Common myeloid progenitor, CD34-positive (primary cell): ENCODE results near the gene DNMT3B. TPM values are rescaled to one million over a fixed set of nuclear protein-coding genes. Genes with fewer than 3 reads are reported as not detected.
"Not testable (repeated sequence)": the region's sequence is repeated elsewhere in the genome, so short reads cannot be mapped to it uniquely, and the experiment has no call there.

Experiments used
- CTCF ChIA-PET: fragments of 350-600 bp; sonication (Branson Sonifier 250); formaldehyde crosslinking; loops from one replicate; lab custom pipeline; 2021; ENCODE audit warnings: antibody characterized with exemption; lab: Charles Lee
- POLR2A ChIA-PET: fragments of 350-600 bp; sonication (Branson Sonifier 250); formaldehyde crosslinking; loops from one replicate; lab custom pipeline; 2021; ENCODE audit warnings: antibody characterized with exemption; lab: Charles Lee
- DNase-seq, 3 donors: peaks; one replicate each; pipeline versions ENCODE4 v3.0.0 to v3.0.0-alpha.2; 2013
- H3K27ac ChIP-seq, 2 experiments: 1 replicate in 1 of 2; 2 replicates in 1 of 2; pipeline ENCODE4 v1.7.0; 2013; ENCODE audit warnings: inconsistent platforms in 2 of 2, low read length in 2 of 2, mild to moderate bottlenecking in 2 of 2, low read depth in 1 of 2, moderate library complexity in 1 of 2; ENCODE audit not compliant: severe bottlenecking in 2 of 2, insufficient read depth in 1 of 2, poor library complexity in 1 of 2
- H3K27me3 ChIP-seq, 5 experiments: replicated peaks in 2 of 5; 1 replicate in 3 of 5; 2 replicates in 2 of 5; pipeline versions ENCODE4 v1.6.1 to v1.7.0; 2013; ENCODE audit warnings: low read length in 4 of 5, mild to moderate bottlenecking in 2 of 5, moderate library complexity in 2 of 5, inconsistent platforms in 1 of 5; ENCODE audit not compliant: insufficient read depth in 5 of 5, control insufficient read depth in 4 of 5
- H3K36me3 ChIP-seq, 4 experiments: 1 replicate in 2 of 4; 2 replicates in 2 of 4; pipeline versions ENCODE4 v1.6.1 to v1.7.0; 2013; ENCODE audit warnings: low read length in 3 of 4, control low read depth in 1 of 4, mild to moderate bottlenecking in 1 of 4; ENCODE audit not compliant: control insufficient read depth in 4 of 4, insufficient read depth in 4 of 4
- H3K4me1 ChIP-seq, 4 experiments: 1 replicate in 3 of 4; 2 replicates in 1 of 4; pipeline versions ENCODE4 v1.6.1 to v1.7.1; 2013; ENCODE audit warnings: low read length in 3 of 4, mild to moderate bottlenecking in 3 of 4, control low read depth in 1 of 4, inconsistent platforms in 1 of 4, moderate library complexity in 1 of 4; ENCODE audit not compliant: control insufficient read depth in 4 of 4, insufficient read depth in 4 of 4; ENCODE audit errors: control extremely low read depth in 1 of 4
- H3K4me3 ChIP-seq, 7 experiments: 1 replicate in 4 of 7; 2 replicates in 3 of 7; pipeline versions ENCODE4 v1.5.1 to v1.7.0; 2013; ENCODE audit warnings: mild to moderate bottlenecking in 7 of 7, low read length in 6 of 7, moderate library complexity in 6 of 7, inconsistent platforms in 2 of 7, low read depth in 2 of 7, control low read depth in 1 of 7; ENCODE audit not compliant: insufficient read depth in 4 of 7, control insufficient read depth in 1 of 7; ENCODE audit errors: extremely low read depth in 1 of 7
- H3K9me3 ChIP-seq, 5 experiments: 1 replicate in 4 of 5; 2 replicates in 1 of 5; pipeline versions ENCODE4 v1.6.1 to v1.7.1; 2013; ENCODE audit warnings: low read length in 4 of 5, mild to moderate bottlenecking in 2 of 5, inconsistent platforms in 1 of 5, low read depth in 1 of 5, moderate library complexity in 1 of 5; ENCODE audit not compliant: control insufficient read depth in 4 of 5, insufficient read depth in 2 of 5; ENCODE audit errors: control extremely low read depth in 1 of 5
- WGBS: methylation state at CpG from one replicate; pipeline ENCODE4 v1.1.5; 2013; ENCODE audit not compliant: insufficient coverage; 5-methylcytosine and 5-hydroxymethylcytosine counted together
- polyA plus RNA-seq: library from polyadenylated mRNA; unstranded; fragments of 120-200 nt; gene quantifications from one replicate; pipeline ENCODE4 v1.2.1, GENCODE V29; 2013

The DNMT3B gene
- polyA plus RNA-seq: 24.8 TPM

- H3K4me3 ChIP-seq: peak within 1 kb of the TSS; percentile 69 to 99 (median 90)
- peak; percentile 65 to 82 (median 78) for DNase-seq
- H3K27me3 ChIP-seq: no peaks in the 10 kb centered on the region
- no peaks in the 10 kb centered on the region for H3K9me3 ChIP-seq
- ChIA-PET CTCF (interaction anchor here (0.8 to 4.1 kb wide), 6 partner anchors 11 to 88 kb away, joined by 3 to 54 read pairs (median 10); partner anchors contain the start of genes C20orf203 and COMMD7), POLR2A (interaction anchor here (0.7 to 2.4 kb wide), 5 partner anchors 19 to 90 kb away, joined by 3 to 11 read pairs (median 5); partner anchors contain the start of genes C20orf203 and COMMD7)
- H3K4me1 ChIP-seq: peaks cover 12 to 37% (median 32%) of the 10 kb centered on the region in 4 experiments
- WGBS: 2% methylated on average over 58 of the region's 92 CpGs
- peaks cover 0 to 19% (median 0%) of the 10 kb centered on the region in 4 experiments for H3K36me3 ChIP-seq
- H3K27ac ChIP-seq: peak within 1 kb of the TSS in 1 of 2 experiments; percentile 76
Observed at GRCh38 chr20:32761831-32762753, at the start of gene DNMT3B. Gene DNMT3B, plus strand, starts transcription at chr20:32762385. Its CDS starts 17,939 bp downstream, at chr20:32780324.

DNA sequence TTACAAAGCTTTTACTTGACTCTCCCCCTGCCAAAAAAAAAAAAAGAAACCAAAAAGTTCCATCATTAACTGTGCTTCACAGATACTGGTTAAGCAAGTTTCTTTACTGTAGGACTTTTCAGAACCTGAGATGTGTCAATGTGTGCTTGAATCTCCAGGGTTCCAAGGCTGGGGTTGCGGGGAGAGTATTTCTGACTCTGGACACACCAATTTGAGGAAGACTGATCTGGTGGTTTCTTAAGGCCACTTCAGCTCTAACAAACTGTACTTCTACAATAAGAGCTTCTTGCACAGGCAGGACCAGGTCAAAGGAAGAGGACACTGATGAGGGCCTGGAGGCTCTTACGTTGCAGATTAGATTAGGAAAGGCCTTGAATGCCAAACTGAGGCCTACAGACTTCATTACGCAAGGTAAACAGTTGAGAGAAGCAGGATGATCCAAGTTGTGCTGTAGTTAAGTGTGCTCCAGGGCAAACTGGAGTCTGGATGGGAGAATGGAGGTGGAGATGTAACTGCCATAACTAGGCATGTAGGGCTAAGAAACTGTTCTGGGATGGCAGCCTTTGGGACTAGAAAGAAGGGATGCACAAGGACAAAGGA is 43.3 kb upstream of the DNMT3B start:
- ChIA-PET CTCF (interaction anchor here (1.3 to 1.5 kb wide), 2 partner anchors 11 to 58 kb away, joined by 4 to 6 read pairs; no protein-coding TSS in a partner anchor), POLR2A (interaction anchor here (0.6 kb wide), 1 partner anchor 19 kb away, joined by 4 read pairs; no protein-coding TSS in a partner anchor)
- DNase-seq: no peak
- H3K27ac ChIP-seq: no peak overlapping the region
- H3K9me3 ChIP-seq: no peaks in the 10 kb centered on the region
- 93% methylated on average over 2 of the region's 3 CpGs for WGBS
- peaks cover 10 to 57% (median 32%) of the 10 kb centered on the region in 4 experiments for H3K36me3 ChIP-seq
- H3K4me3 ChIP-seq: no peak overlapping the region
- H3K4me1 ChIP-seq: no peaks in the 10 kb centered on the region
- no peaks in the 10 kb centered on the region for H3K27me3 ChIP-seq

- Histone ChIP-seq H3K9me3 (no peaks in the 10 kb centered on the region), H3K4me1 (peaks cover 0 to 14% (median 12%) of the 10 kb centered on the region in 4 experiments), H3K27me3 (no peaks in the 10 kb centered on the region), H3K27ac (no peak overlapping the region), H3K4me3 (no peak overlapping the region), H3K36me3 (peaks cover 2 to 37% (median 26%) of the 10 kb centered on the region in 4 experiments)
- 100% methylated on average over 7 of the region's 7 CpGs for WGBS
- no peak for DNase-seq
- CTCF ChIA-PET: interaction anchor here (0.8 to 1.1 kb wide), 2 partner anchors 52 to 55 kb away, joined by 3 read pairs; no protein-coding TSS in a partner anchor
- POLR2A ChIA-PET: no interaction called here
Observed at GRCh38 chr20:32727683-32728082, 34.5 kb upstream of the DNMT3B start.

- POLR2A ChIA-PET: interaction anchor here (0.6 kb wide), 1 partner anchor 454 kb away, joined by 3 read pairs; no protein-coding TSS in a partner anchor
- CTCF ChIA-PET, H3K9me3 ChIP-seq, DNase-seq, H3K4me3 ChIP-seq, H3K27me3 ChIP-seq, H3K27ac ChIP-seq: not testable (repeated sequence)
- peaks cover 2 to 38% (median 28%) of the 10 kb centered on the region in 4 experiments for H3K36me3 ChIP-seq
- WGBS: 95% methylated on average over 2 of the region's 6 CpGs
- peaks cover 0 to 14% (median 12%) of the 10 kb centered on the region in 4 experiments for H3K4me1 ChIP-seq
Observed at GRCh38 chr20:32728435-32728834, 33.8 kb upstream of the DNMT3B start.

DNA sequence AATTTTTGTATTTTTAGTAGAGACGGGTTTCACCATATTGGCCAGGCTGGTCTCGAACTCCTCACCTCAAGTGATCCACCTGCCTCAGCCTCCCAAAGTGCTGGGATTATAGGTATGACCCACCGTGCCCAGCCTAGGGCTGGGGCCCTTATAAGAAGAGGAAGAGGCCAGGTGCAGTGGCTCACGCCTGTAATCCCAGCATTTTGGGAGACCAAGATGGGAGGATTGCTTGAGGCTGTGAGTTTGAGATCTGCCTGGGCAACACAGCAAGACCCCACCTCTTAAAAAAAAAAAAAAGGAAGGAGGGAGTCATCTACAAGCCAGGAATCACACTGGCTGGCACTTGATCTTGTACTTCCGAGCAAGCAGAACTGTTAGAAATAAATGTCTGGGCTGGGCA is 32.9 kb upstream of the DNMT3B start:
- DNase-seq, H3K9me3 ChIP-seq, POLR2A ChIA-PET, H3K27me3 ChIP-seq, H3K4me3 ChIP-seq: not testable (repeated sequence)
- Histone ChIP-seq H3K4me1 (peaks cover 0 to 14% (median 12%) of the 10 kb centered on the region in 4 experiments), H3K27ac (peak overlapping the region in 1 of 2 experiments; percentile 25), H3K36me3 (peaks cover 2 to 38% (median 28%) of the 10 kb centered on the region in 4 experiments)
- CTCF ChIA-PET: interaction anchor here (1.2 to 1.9 kb wide), 2 partner anchors 10 to 49 kb away, joined by 6 to 10 read pairs; no protein-coding TSS in a partner anchor
- 100% methylated on average over 2 of the region's 5 CpGs for WGBS

DNA sequence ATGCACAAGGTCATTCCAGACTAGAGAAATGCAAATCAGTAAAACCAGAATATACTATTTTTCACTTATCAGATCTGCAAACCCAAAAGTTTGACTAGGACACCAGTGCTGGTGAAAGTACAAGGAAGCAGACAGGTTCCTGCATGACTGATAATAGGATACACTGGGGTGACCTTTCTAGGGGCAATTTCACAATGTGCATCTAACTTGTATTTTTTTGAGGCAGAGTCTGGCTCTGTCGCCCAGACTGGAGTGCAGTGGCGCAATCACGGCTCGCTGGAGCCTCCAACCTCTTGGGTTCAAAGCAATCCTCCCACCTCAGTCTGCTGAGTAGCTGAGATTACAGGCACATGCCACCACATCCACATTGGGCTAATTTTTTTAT is 30.3 kb upstream of the DNMT3B start:
- no peaks in the 10 kb centered on the region for H3K9me3 ChIP-seq
- no peaks in the 10 kb centered on the region for H3K27me3 ChIP-seq
- H3K27ac ChIP-seq: peak overlapping the region in 1 of 2 experiments; percentile 52
- WGBS: 75% methylated on average over 4 of the region's 4 CpGs
- H3K36me3 ChIP-seq: peaks cover 2 to 33% (median 23%) of the 10 kb centered on the region in 4 experiments
- peak in 2 of 3 donors; percentile 27 to 36 for DNase-seq
- H3K4me3 ChIP-seq: no peak overlapping the region
- H3K4me1 ChIP-seq: peaks cover 0 to 17% (median 15%) of the 10 kb centered on the region in 4 experiments
- ChIA-PET CTCF (interaction anchor here (1.7 kb wide), 1 partner anchor 59 kb away, joined by 6 read pairs; the partner anchor contains the start of gene C20orf203), POLR2A (no interaction called here)
